PC-3 (cell line): ENCODE data around the gene RAB17.

Experiments
- CTCF ChIP-seq: fragments of 300-600 bp; sonication (generic); conservative IDR thresholded peaks from 2 replicates; pipeline ENCODE4 v1.5.1; 2017; ENCODE audit warnings: antibody characterized with exemption, low read depth, mild to moderate bottlenecking, low read length
- EZH2 ChIP-seq: fragments of 300-600 bp; sonication (generic); IDR thresholded peaks from one replicate; pipeline ENCODE4 v1.6.1; 2017; ENCODE audit warnings: antibody characterized with exemption, mild to moderate bottlenecking, low read length; ENCODE audit not compliant: unreplicated experiment

- TF ChIP-seq CTCF = no peak
- TF ChIP-seq EZH2 = no peak
These were observed 25.2 kb upstream of the RAB17 start for GRCh38 chr2:237615631-237616249.
